GM12874 (cell line): ENCODE results near the gene TNFAIP1.

Source experiments
- TF ChIP-seq, protein P1 (sequence below): IDR thresholded peaks from 2 replicates; pipeline ENCODE4 v1.5.1; 2011; ENCODE audit warnings: low read depth, mild to moderate bottlenecking, control low read depth, low read length, moderate library complexity; ENCODE audit not compliant: insufficient read depth

The TNFAIP1 gene

DNA sequence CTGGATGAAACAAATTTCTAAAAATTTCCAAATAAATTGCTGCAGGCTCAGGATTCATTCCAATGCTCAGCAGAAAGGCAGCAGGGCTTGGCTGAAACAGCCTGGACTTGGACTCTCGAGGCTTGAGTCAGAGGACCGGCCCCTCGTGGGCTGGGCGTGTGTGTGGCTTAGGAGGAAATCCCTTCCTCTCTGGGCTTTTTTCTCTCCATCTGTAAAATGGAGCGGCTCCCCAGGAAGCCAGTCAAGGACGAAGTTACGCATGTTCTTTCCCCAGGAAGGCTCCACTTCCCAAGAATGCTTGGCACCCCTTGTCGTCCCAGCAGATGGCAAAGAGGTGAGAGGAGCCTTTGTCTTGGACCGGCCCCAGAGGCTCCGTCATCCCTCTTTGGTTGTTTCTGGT lies 56.9 kb downstream of the TNFAIP1 start:
- TF ChIP-seq, protein P1, sequence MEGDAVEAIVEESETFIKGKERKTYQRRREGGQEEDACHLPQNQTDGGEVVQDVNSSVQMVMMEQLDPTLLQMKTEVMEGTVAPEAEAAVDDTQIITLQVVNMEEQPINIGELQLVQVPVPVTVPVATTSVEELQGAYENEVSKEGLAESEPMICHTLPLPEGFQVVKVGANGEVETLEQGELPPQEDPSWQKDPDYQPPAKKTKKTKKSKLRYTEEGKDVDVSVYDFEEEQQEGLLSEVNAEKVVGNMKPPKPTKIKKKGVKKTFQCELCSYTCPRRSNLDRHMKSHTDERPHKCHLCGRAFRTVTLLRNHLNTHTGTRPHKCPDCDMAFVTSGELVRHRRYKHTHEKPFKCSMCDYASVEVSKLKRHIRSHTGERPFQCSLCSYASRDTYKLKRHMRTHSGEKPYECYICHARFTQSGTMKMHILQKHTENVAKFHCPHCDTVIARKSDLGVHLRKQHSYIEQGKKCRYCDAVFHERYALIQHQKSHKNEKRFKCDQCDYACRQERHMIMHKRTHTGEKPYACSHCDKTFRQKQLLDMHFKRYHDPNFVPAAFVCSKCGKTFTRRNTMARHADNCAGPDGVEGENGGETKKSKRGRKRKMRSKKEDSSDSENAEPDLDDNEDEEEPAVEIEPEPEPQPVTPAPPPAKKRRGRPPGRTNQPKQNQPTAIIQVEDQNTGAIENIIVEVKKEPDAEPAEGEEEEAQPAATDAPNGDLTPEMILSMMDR, result no peak

DNA sequence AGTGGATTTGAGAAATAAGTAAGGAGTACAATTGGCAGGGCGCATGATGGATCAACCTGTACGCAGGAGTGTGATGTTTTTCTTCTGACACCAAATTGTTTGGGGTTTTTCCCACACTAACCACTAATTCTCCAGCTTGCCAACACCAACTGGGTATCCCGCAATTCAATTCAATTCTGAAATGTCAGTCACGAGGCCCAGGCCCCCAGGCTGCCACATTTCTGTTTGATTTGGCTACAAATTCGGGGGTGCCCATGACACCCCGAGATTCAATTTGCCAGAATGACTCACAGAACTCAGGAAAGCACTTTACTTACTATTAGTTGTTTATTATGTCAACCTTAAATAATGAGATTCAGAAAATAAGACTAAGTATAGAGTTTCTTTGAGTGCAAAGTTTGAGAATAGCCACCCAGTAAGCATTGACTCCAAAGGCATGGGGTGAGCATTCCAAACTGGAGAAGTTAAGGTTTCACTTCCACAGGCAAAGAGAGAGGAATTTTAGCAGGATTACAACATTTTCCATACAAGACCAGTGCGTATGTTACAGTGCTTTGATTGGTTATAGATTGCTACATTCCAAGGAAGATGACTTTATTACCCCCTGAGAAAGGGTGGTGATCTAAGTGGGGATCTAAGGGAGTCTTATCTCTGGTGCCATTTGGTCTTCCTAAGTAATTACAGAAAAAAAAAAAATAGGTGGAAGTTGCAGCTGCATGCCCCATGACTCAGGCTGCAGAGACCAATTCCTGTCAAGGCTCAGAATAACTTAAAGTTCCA lies 59.0 kb downstream of the TNFAIP1 start:
- TF ChIP-seq, protein P1, result no peak

DNA sequence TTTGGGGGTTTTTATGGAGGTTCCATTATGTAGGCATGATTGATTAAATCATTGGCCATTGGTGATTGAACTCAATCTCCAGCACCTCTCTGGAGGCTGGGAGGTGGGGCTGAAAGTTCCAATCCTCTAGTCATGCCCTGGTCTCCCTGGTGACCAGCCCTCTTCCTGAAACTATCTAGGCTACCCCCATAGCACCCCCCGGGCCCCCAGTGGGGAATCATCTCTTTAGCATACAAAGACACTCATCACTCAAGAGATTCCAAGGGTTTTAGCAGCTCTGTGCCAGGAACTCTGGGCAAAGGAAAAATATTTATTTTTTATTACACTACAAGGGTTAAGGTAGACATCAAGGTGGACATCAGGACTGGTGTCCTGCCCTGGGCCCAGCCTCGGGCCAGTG lies 59.9 kb downstream of the TNFAIP1 start:
- TF ChIP-seq, protein P1, result no peak

DNA sequence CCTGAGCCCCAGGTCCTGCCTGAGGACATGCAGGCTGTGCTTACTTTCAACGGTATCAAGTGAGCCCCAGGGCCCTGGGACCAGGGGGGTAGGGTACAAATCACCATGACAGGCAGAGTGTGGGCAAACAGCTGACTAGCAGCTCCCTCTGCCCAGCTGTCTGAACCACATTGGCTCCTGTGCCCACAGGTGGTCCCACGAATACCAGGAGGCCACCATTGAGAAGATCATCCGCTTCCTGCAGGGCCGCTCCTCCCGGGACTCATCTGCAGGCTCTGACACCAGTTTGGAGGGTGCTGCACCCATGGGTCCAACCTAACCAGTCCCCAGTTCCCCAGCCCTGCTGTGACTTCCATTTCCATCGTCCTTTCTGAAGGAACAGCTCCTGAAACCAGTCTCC lies 60.4 kb downstream of the TNFAIP1 start:
- TF ChIP-seq, protein P1, result no peak
